ENCODE results near the gene IL18R1. TPM values are rescaled to one million over a fixed set of nuclear protein-coding genes. Genes with fewer than 3 reads are reported as not detected.

The IL18R1 gene
- total and polyA plus RNA-seq, 9 of the 15 experiments (the other 6 are each of a cell fraction or from before 2014, with no cell fraction given), result 0.55 to 10.0 (median 2.5) TPM

GRCh38 chr2:102355526-102356380 lies at the start of gene IL18R1 (continued):
- TF ChIP-seq CUX1 (CRISPR knock-in tag; IDR thresholded peaks at IDR 0.05) (no peak), ZFX (CRISPR knock-in tag; IDR thresholded peaks at IDR 0.05) (peak; percentile 58; the same call in 1 of the 2 replicates), MAFF (IDR thresholded peaks at IDR 0.05; ENCODE audit: low read length) (no peak), RBM15 (IDR thresholded peaks at IDR 0.05; ENCODE audit: insufficient read depth, low read length) (no peak), TEAD2 (tag; IDR thresholded peaks at IDR 0.05) (no peak), CXXC5 (CRISPR knock-in tag; IDR thresholded peaks at IDR 0.05) (peak; percentile 66), NCOA4 (IDR thresholded peaks at IDR 0.05; ENCODE audit: partially characterized antibody) (no peak), HNRNPK (IDR thresholded peaks at IDR 0.05; ENCODE audit: low read depth, low read length, poor library complexity, severe bottlenecking) (peak; percentile 46), XRCC5 (IDR thresholded peaks at IDR 0.05; ENCODE audit: low read depth, low read length) (peak; percentile 93; the same call in 1 of the 2 replicates), ZHX1 (conservative IDR thresholded peaks at IDR 0.05; ENCODE audit: low read length) (0 out of 2 replicates have a peak, but pooled peaks have one; percentile 53), BRCA1 (IDR thresholded peaks at IDR 0.05) (no peak), BRCA1 (CRISPR knock-in tag; IDR thresholded peaks at IDR 0.05) (no peak), RBM14 (IDR thresholded peaks at IDR 0.05; ENCODE audit: borderline replicate concordance, insufficient read depth, low read depth, low read length) (0 out of 2 replicates have a peak, but pooled peaks have one; percentile 60), ZC3H8 (IDR thresholded peaks at IDR 0.05) (no peak), MCM7 (IDR thresholded peaks at IDR 0.05) (no peak)

Data from K562 (cell line).